BLaER1 treated with 17β-estradiol and CSF1 and Interleukin-3, amounts not matched to agents 10 nM and 100 nM (cell line): Measurements from ENCODE around the gene AKAP1.

Experiments
- H3K27ac ChIP-seq, 11 experiments: shearing (Covaris generic); formaldehyde crosslinking; 2 replicates each; pipeline ENCODE4 v1.8.1; 2022
- H3K27me3 ChIP-seq, 11 experiments: shearing (Covaris generic); formaldehyde crosslinking; 2 replicates each; pipeline ENCODE4 v1.8.1; 2022
- H3K36me3 ChIP-seq, 11 experiments: shearing (Covaris generic); formaldehyde crosslinking; 2 replicates each; pipeline ENCODE4 v1.8.1; 2022
- H3K4me1 ChIP-seq, 10 experiments: shearing (Covaris generic); formaldehyde crosslinking; 2 replicates each; pipeline ENCODE4 v1.8.1; 2022
- H3K4me2 ChIP-seq, 11 experiments: shearing (Covaris generic); formaldehyde crosslinking; 2 replicates each; pipeline ENCODE4 v1.8.1; 2022
- H3K4me3 ChIP-seq, 10 experiments: shearing (Covaris generic); formaldehyde crosslinking; 2 replicates each; pipeline ENCODE4 v1.8.1; 2022
- H3K9ac ChIP-seq, 11 experiments: shearing (Covaris generic); formaldehyde crosslinking; 2 replicates each; pipeline ENCODE4 v1.8.1; 2022
- H3K9me3 ChIP-seq, 11 experiments: shearing (Covaris generic); formaldehyde crosslinking; replicated peaks in 1 of 11; 2 replicates each; pipeline ENCODE4 v1.8.1; 2022
- H4K20me1 ChIP-seq, 11 experiments: shearing (Covaris generic); formaldehyde crosslinking; 2 replicates each; pipeline ENCODE4 v1.8.1; 2022
- Cebpa-rat ChIP-seq, 11 experiments: shearing (Covaris generic); IDR thresholded peaks; 2 replicates each; pipeline ENCODE4 v1.8.1; 2022

AKAP1 gene

GRCh38 chr17:57165754-57166153 is 80.7 kb downstream of the AKAP1 start:
- Histone ChIP-seq H3K4me3 (no peak overlapping the region), H3K27ac (no peak overlapping the region), H3K9me3 (peaks cover 9 to 41% (median 23%) of the 10 kb centered on the region in 11 experiments), H3K27me3 (no peaks in the 10 kb centered on the region), H3K4me2 (no peak overlapping the region), H3K9ac (no peak overlapping the region), H3K4me1 (no peaks in the 10 kb centered on the region), H3K36me3 (no peaks in the 10 kb centered on the region), H4K20me1 (no peaks in the 10 kb centered on the region)
- no peak for TF ChIP-seq Cebpa-rat (IDR thresholded peaks at IDR 0.05)

GRCh38 chr17:57166803-57167202 is 81.8 kb downstream of the AKAP1 start:
- Histone ChIP-seq H3K4me1 (no peaks in the 10 kb centered on the region), H4K20me1 (no peaks in the 10 kb centered on the region), H3K4me2 (no peak overlapping the region), H3K27me3 (no peaks in the 10 kb centered on the region), H3K27ac (no peak overlapping the region), H3K36me3 (no peaks in the 10 kb centered on the region), H3K9ac (no peak overlapping the region), H3K4me3 (no peak overlapping the region), H3K9me3 (peaks cover 9 to 31% (median 15%) of the 10 kb centered on the region in 11 experiments)
- TF ChIP-seq Cebpa-rat (IDR thresholded peaks at IDR 0.05): no peak

GRCh38 chr17:57168695-57169094 is 83.6 kb downstream of the AKAP1 start:
- H3K4me2 ChIP-seq: no peak overlapping the region
- no peak for TF ChIP-seq Cebpa-rat (IDR thresholded peaks at IDR 0.05)
- peaks cover 7 to 24% (median 12%) of the 10 kb centered on the region in 11 experiments for H3K9me3 ChIP-seq
- no peak overlapping the region for H3K9ac ChIP-seq
- no peaks in the 10 kb centered on the region for H3K36me3 ChIP-seq
- H4K20me1 ChIP-seq: no peaks in the 10 kb centered on the region
- no peak overlapping the region for H3K27ac ChIP-seq
- no peaks in the 10 kb centered on the region for H3K27me3 ChIP-seq
- peaks cover 0 to 6% (median 0%) of the 10 kb centered on the region in 10 experiments; a peak in 2 of 20 replicates for H3K4me1 ChIP-seq
- no peak overlapping the region for H3K4me3 ChIP-seq

- H3K36me3 ChIP-seq: no peaks in the 10 kb centered on the region
- no peaks in the 10 kb centered on the region for H4K20me1 ChIP-seq
- no peak overlapping the region for H3K9ac ChIP-seq
- H3K4me3 ChIP-seq: no peak overlapping the region
- H3K27me3 ChIP-seq: no peaks in the 10 kb centered on the region
- H3K4me2 ChIP-seq: no peak overlapping the region
- no peak overlapping the region for H3K27ac ChIP-seq
- H3K9me3 ChIP-seq: peaks cover 7 to 14% (median 11%) of the 10 kb centered on the region in 11 experiments; a peak in 21 of 22 replicates
- no peak for TF ChIP-seq Cebpa-rat (IDR thresholded peaks at IDR 0.05)
- H3K4me1 ChIP-seq: peaks cover 0 to 6% (median 0%) of the 10 kb centered on the region in 10 experiments; a peak in 2 of 20 replicates
These were observed 85.8 kb downstream of the AKAP1 start for GRCh38 chr17:57170866-57171265.
